ENCODE measurements around the gene MYO5C.

Gene MYO5C

GRCh38 chr15:52292780-52293392, 2.7 kb downstream of the MYO5C start:
- no peak for TF ChIP-seq CTCF (IDR thresholded peaks at IDR 0.05; ENCODE audit: low read depth, low read length, missing control alignments)
- DNase-seq (ENCODE audit: low read depth) = no peak
- no peak overlapping the region for H3K4me3 ChIP-seq (ENCODE audit: low read depth, low read length)

- no peak for TF ChIP-seq CTCF (IDR thresholded peaks at IDR 0.05; ENCODE audit: low read depth, low read length, missing control alignments)
- no peak overlapping the region for H3K4me3 ChIP-seq (ENCODE audit: low read depth, low read length)
- peak; percentile 33 for DNase-seq (ENCODE audit: low read depth)
These were observed 4.4 kb downstream of the MYO5C start for GRCh38 chr15:52291204-52291603.

- DNase-seq (ENCODE audit: low read depth) = no peak
- no peak for TF ChIP-seq CTCF (IDR thresholded peaks at IDR 0.05; ENCODE audit: low read depth, low read length, missing control alignments)
These were observed 4.8 kb downstream of the MYO5C start for GRCh38 chr15:52290800-52291199.

GRCh38 chr15:52290329-52290728, 5.3 kb downstream of the MYO5C start:
- TF ChIP-seq CTCF (IDR thresholded peaks at IDR 0.05; ENCODE audit: low read depth, low read length, missing control alignments) = no peak
- H3K4me3 ChIP-seq (ENCODE audit: low read depth, low read length) = no peak overlapping the region
- DNase-seq (ENCODE audit: low read depth) = peak; percentile 59

More at GRCh38 chr15:52290800-52291199, 4.8 kb downstream of the MYO5C start:
- H3K4me3 ChIP-seq (ENCODE audit: low read depth, low read length) = no peak overlapping the region

- no peak for TF ChIP-seq CTCF (IDR thresholded peaks at IDR 0.05; ENCODE audit: low read depth, low read length, missing control alignments)
- no peak for DNase-seq (ENCODE audit: low read depth)
- no peak overlapping the region for H3K4me3 ChIP-seq (ENCODE audit: low read depth, low read length)
These were observed 5.9 kb downstream of the MYO5C start for GRCh38 chr15:52289629-52290081.

GRCh38 chr15:52288986-52289385, 6.6 kb downstream of the MYO5C start:
- no peak for TF ChIP-seq CTCF (IDR thresholded peaks at IDR 0.05; ENCODE audit: low read depth, low read length, missing control alignments)
- no peak overlapping the region for H3K4me3 ChIP-seq (ENCODE audit: low read depth, low read length)

More at GRCh38 chr15:52288986-52289385, 6.6 kb downstream of the MYO5C start:
- DNase-seq (ENCODE audit: low read depth) = no peak
